Kidney epithelial cell (primary cell): Measurements from ENCODE around the gene PSG7. TPM values are rescaled to one million over a fixed set of nuclear protein-coding genes. Genes with fewer than 3 reads are reported as not detected.
A peak's percentile ranks its signal among the peaks of the same experiment; 100 is the strongest.
"Not testable (repeated sequence)": the region's sequence is repeated elsewhere in the genome, so short reads cannot be mapped to it uniquely, and the experiment has no call there.

ENCODE experiments used
- DNase-seq: peaks from one replicate; pipeline ENCODE4 v3.0.0-alpha.2; 2010; ENCODE audit warnings: low read depth
- H3K27me3 ChIP-seq: 2 replicates; pipeline ENCODE4 v1.6.0; 2011; ENCODE audit warnings: low read length; ENCODE audit not compliant: control insufficient read depth, insufficient read depth
- H3K36me3 ChIP-seq: 2 replicates; pipeline ENCODE4 v1.5.1; 2011; ENCODE audit warnings: low read length; ENCODE audit not compliant: control insufficient read depth, insufficient read depth
- H3K4me3 ChIP-seq: 2 replicates; pipeline ENCODE4 v1.5.1; 2011; ENCODE audit warnings: low read depth, mild to moderate bottlenecking, control low read depth, low read length
- CTCF ChIP-seq: IDR thresholded peaks from 2 replicates; pipeline ENCODE4 v1.5.1; 2011; ENCODE audit warnings: mild to moderate bottlenecking, moderate library complexity, low read length, control low read depth, inconsistent platforms; ENCODE audit not compliant: insufficient read depth, poor library complexity, severe bottlenecking
- total RNA-seq: library from RNA; depleted of rRNA; stranded (reverse); fragments of >200 nt; gene quantifications from 2 replicates; pipeline ENCODE4 v1.2.3, GENCODE V29; 2015

PSG7 gene
- total RNA-seq, 1 donor from 2014 or later = not detected

- not testable (repeated sequence) for DNase-seq, H3K27me3 ChIP-seq, H3K36me3 ChIP-seq, H3K4me3 ChIP-seq
- TF ChIP-seq CTCF = peak; percentile 56
Observed at GRCh38 chr19:42923106-42923505, 13.9 kb downstream of the PSG7 start.

GRCh38 chr19:42920971-42921370, 16.0 kb downstream of the PSG7 start:
- not testable (repeated sequence) for DNase-seq, H3K4me3 ChIP-seq, H3K36me3 ChIP-seq, H3K27me3 ChIP-seq

- TF ChIP-seq CTCF = no peak
- H3K27me3 ChIP-seq = no peaks in the 10 kb centered on the region
- no peak for DNase-seq
- no peak overlapping the region for H3K4me3 ChIP-seq
- no peaks in the 10 kb centered on the region for H3K36me3 ChIP-seq
Observed at GRCh38 chr19:42919757-42920079, 17.3 kb downstream of the PSG7 start.

- H3K27me3 ChIP-seq, H3K4me3 ChIP-seq, H3K36me3 ChIP-seq, DNase-seq: not testable (repeated sequence)
- peak; percentile 16 for TF ChIP-seq CTCF
Observed at GRCh38 chr19:42919070-42919756, 17.8 kb downstream of the PSG7 start.

GRCh38 chr19:42918377-42919069, 18.5 kb downstream of the PSG7 start:
- not testable (repeated sequence) for H3K4me3 ChIP-seq, DNase-seq, H3K27me3 ChIP-seq, H3K36me3 ChIP-seq

GRCh38 chr19:42917634-42918033, 19.4 kb downstream of the PSG7 start, which contains the start of gene PSG6:
Gene PSG6, minus strand, starts transcription at chr19:42917894. Its CDS starts 102 bp downstream, at chr19:42917792.
- H3K4me3 ChIP-seq, H3K27me3 ChIP-seq, H3K36me3 ChIP-seq, DNase-seq: not testable (repeated sequence)

- not testable (repeated sequence) for H3K4me3 ChIP-seq, DNase-seq, H3K36me3 ChIP-seq, H3K27me3 ChIP-seq
Observed at GRCh38 chr19:42916931-42917330, 20.1 kb downstream of the PSG7 start.

GRCh38 chr19:42913516-42913915, 23.5 kb downstream of the PSG7 start:
- DNase-seq, H3K4me3 ChIP-seq, H3K27me3 ChIP-seq, H3K36me3 ChIP-seq: not testable (repeated sequence)

- not testable (repeated sequence) for DNase-seq, H3K36me3 ChIP-seq, H3K4me3 ChIP-seq, H3K27me3 ChIP-seq
Observed at GRCh38 chr19:42912941-42913340, 24.1 kb downstream of the PSG7 start.

- not testable (repeated sequence) for H3K27me3 ChIP-seq, H3K4me3 ChIP-seq, DNase-seq
Observed at GRCh38 chr19:42911731-42912130, 25.3 kb downstream of the PSG7 start.

GRCh38 chr19:42906162-42906561, 30.8 kb downstream of the PSG7 start:
- not testable (repeated sequence) for H3K36me3 ChIP-seq, H3K27me3 ChIP-seq, H3K4me3 ChIP-seq, DNase-seq

More at GRCh38 chr19:42911731-42912130, 25.3 kb downstream of the PSG7 start:
- H3K36me3 ChIP-seq = not testable (repeated sequence)

GRCh38 chr19:42900561-42900960, 36.4 kb downstream of the PSG7 start:
- not testable (repeated sequence) for H3K36me3 ChIP-seq, DNase-seq, H3K27me3 ChIP-seq, H3K4me3 ChIP-seq
